Ascending aorta (tissue), 2 donors: ENCODE measurements around the gene CREBRF. TPM values are rescaled to one million over a fixed set of nuclear protein-coding genes. Genes with fewer than 3 reads are reported as not detected.
A peak's percentile ranks its signal among the peaks of the same experiment; 100 is the strongest.

Experiments
- DNase-seq, 2 donors: peaks; one replicate each; pipeline ENCODE4 v3.0.0-alpha.2; 2019; ENCODE audit warnings: low spot score in 2 of 2
- H3K27ac ChIP-seq, 2 donors: fragments of 200-600 bp; sonication (generic); one replicate each; pipeline ENCODE4 v1.5.1; 2016 to 2017; ENCODE audit warnings: mild to moderate bottlenecking in 1 of 2
- H3K27me3 ChIP-seq: fragments of 200-600 bp; sonication (generic); one replicate; pipeline ENCODE4 v1.5.1; 2017
- H3K36me3 ChIP-seq, 2 donors: fragments of 200-600 bp; sonication (generic); one replicate each; pipeline ENCODE4 v1.5.1; 2016
- H3K4me1 ChIP-seq, 2 donors: fragments of 200-600 bp; sonication (generic); one replicate each; pipeline ENCODE4 v1.5.1; 2016 to 2017; ENCODE audit warnings: mild to moderate bottlenecking in 1 of 2
- H3K4me3 ChIP-seq, 2 donors: fragments of 200-600 bp; sonication (generic); one replicate each; pipeline ENCODE4 v1.5.1; 2016 to 2017; ENCODE audit warnings: mild to moderate bottlenecking in 1 of 2
- H3K9me3 ChIP-seq, 2 donors: fragments of 200-600 bp; sonication (generic); one replicate each; pipeline ENCODE4 v1.5.1; 2016
- CTCF ChIP-seq, 3 experiments: fragments of 200-600 bp in 2 of 3; fragments of 450-650 bp in 1 of 3; sonication (generic) in 2 of 3; IDR thresholded peaks; one replicate each; pipeline ENCODE4 v1.5.1; 2016 to 2019; ENCODE audit warnings: antibody characterized with exemption in 3 of 3, mild to moderate bottlenecking in 1 of 3, moderate library complexity in 1 of 3
- intact Hi-C: fragments of 100-400 bp; cut with DNase I; formaldehyde crosslinking; loops from one replicate; pipeline ENCODE4 v1.15.1; 2023
- total RNA-seq: library from RNA; depleted of rRNA; stranded (reverse); fragments of >200 nt; gene quantifications from one replicate; pipeline ENCODE4 v1.1.0, GENCODE V29; 2016

CREBRF gene
- total RNA-seq, 1 donor from 2014 or later = 16.3 TPM

- peaks cover 6 to 20% of the 10 kb centered on the region in 2 donors for H3K36me3 ChIP-seq
- DNase-seq = peak in 1 of 2 donors; percentile 37
- no peaks in the 10 kb centered on the region for H3K27me3 ChIP-seq
- H3K27ac ChIP-seq = peak overlapping the region in 1 of 2 donors; percentile 88
- intact Hi-C loops = no loop called here
- TF ChIP-seq CTCF (IDR thresholded peaks at IDR 0.05) = no peak
- H3K4me1 ChIP-seq = peaks cover 9 to 31% of the 10 kb centered on the region in 2 donors
- no peaks in the 10 kb centered on the region for H3K9me3 ChIP-seq
- H3K4me3 ChIP-seq = no peak overlapping the region
Observed at GRCh38 chr5:173018358-173018757, 37.8 kb upstream of the CREBRF start.

GRCh38 chr5:173020154-173020581, 36.0 kb upstream of the CREBRF start:
- H3K27ac ChIP-seq = peak overlapping the region; percentile 64 to 65
- H3K36me3 ChIP-seq = peaks cover 6 to 20% of the 10 kb centered on the region in 2 donors
- no peak for TF ChIP-seq CTCF (IDR thresholded peaks at IDR 0.05)
- peak in 1 of 2 donors; percentile 5 for DNase-seq
- no peaks in the 10 kb centered on the region for H3K9me3 ChIP-seq
- peak overlapping the region in 1 of 2 donors; percentile 6 for H3K4me3 ChIP-seq
- peaks cover 9 to 29% of the 10 kb centered on the region in 2 donors for H3K4me1 ChIP-seq
- H3K27me3 ChIP-seq = no peaks in the 10 kb centered on the region
- intact Hi-C loops = no loop called here

- Histone ChIP-seq H3K9me3 (no peaks in the 10 kb centered on the region), H3K36me3 (peaks cover 6 to 20% of the 10 kb centered on the region in 2 donors), H3K27me3 (no peaks in the 10 kb centered on the region), H3K27ac (peak overlapping the region; percentile 64 to 65), H3K4me3 (peak overlapping the region in 1 of 2 donors; percentile 6), H3K4me1 (peaks cover 9 to 24% of the 10 kb centered on the region in 2 donors)
- no peak for TF ChIP-seq CTCF (IDR thresholded peaks at IDR 0.05)
- intact Hi-C loops = no loop called here
- peak in 1 of 2 donors; percentile 68 for DNase-seq
Observed at GRCh38 chr5:173020643-173021042, 35.5 kb upstream of the CREBRF start.

GRCh38 chr5:173025651-173026050, 30.5 kb upstream of the CREBRF start:
- peaks cover 6 to 15% of the 10 kb centered on the region in 2 donors for H3K36me3 ChIP-seq
- DNase-seq = no peak
- no peak for TF ChIP-seq CTCF (IDR thresholded peaks at IDR 0.05)
- H3K27me3 ChIP-seq = no peaks in the 10 kb centered on the region
- no peak overlapping the region for H3K4me3 ChIP-seq
- intact Hi-C loops = no loop called here
- H3K9me3 ChIP-seq = no peaks in the 10 kb centered on the region
- peaks cover 0 to 30% of the 10 kb centered on the region in 2 donors for H3K4me1 ChIP-seq
- no peak overlapping the region for H3K27ac ChIP-seq

DNA sequence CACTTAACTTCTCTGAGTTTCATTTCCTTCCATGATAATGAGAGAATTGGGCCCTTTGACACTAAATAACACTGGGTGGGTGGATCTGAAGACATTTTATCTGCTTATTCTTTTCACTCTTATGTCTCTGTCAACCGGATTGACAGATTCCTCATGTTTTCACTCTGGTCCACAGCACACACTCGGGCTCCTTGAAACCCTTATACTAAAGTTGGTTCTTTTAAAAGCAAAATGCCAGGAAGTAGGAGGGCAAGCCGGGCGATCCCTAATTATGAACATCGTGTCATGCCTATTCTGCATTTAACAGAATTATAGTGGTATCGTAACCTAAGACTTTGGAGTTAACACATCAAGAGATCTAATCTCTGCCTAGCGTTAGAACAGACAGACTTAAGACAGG, 28.2 kb upstream of the CREBRF start:
- peaks cover 0 to 24% of the 10 kb centered on the region in 2 donors for H3K4me1 ChIP-seq
- peak overlapping the region in 1 of 2 donors; percentile 20 for H3K27ac ChIP-seq
- no peaks in the 10 kb centered on the region for H3K9me3 ChIP-seq
- no peaks in the 10 kb centered on the region for H3K36me3 ChIP-seq
- H3K27me3 ChIP-seq = no peaks in the 10 kb centered on the region
- no peak for TF ChIP-seq CTCF (IDR thresholded peaks at IDR 0.05)
- H3K4me3 ChIP-seq = no peak overlapping the region
- intact Hi-C loops = no loop called here
- no peak for DNase-seq
